ENCODE results near the gene ZBTB45.
A peak's percentile ranks its signal among the peaks of the same experiment; 100 is the strongest.

ZBTB45 gene

DNA sequence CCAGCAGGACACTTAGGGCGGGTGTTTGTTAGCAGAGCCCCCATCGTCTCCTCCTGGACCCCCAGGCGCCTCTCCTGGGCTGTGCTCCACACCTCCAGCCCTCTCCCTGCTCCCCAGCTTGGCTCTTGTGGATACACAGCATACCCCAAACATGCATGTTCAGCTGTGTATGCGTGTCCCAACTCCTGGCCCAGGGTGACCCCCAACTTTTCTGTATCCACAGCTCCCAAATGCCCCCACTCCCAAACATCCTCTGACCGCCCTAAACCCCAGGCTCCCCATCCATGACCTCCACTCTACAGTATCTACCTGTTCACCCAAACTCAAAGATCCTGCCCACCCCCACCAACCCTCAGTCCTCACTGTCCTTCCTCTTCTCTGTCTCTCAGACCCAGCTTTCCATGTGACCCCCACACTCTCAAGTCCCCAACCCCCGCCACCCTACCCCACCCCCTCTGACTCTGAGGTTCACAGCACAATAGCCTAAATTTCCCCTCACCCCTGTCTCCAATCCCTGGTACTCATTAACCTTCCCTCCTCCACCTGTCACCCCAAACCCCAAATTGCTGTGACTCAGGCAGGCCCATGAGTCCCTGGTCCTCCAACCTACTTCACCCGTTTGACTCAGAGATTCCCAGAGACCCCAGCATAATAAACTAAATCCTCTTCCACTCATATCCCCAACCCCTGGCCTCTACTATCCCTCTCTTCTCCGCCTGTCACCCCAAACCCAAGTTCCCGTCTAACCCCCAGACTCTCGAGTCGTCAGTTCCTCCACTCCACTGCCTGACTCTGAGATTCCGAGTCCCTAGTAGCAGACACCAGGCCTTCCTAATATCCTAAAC lies 37.8 kb upstream of the ZBTB45 start:
- no peak for DNase-seq (ENCODE audit: low spot score)
- TF ChIP-seq, protein P1, sequence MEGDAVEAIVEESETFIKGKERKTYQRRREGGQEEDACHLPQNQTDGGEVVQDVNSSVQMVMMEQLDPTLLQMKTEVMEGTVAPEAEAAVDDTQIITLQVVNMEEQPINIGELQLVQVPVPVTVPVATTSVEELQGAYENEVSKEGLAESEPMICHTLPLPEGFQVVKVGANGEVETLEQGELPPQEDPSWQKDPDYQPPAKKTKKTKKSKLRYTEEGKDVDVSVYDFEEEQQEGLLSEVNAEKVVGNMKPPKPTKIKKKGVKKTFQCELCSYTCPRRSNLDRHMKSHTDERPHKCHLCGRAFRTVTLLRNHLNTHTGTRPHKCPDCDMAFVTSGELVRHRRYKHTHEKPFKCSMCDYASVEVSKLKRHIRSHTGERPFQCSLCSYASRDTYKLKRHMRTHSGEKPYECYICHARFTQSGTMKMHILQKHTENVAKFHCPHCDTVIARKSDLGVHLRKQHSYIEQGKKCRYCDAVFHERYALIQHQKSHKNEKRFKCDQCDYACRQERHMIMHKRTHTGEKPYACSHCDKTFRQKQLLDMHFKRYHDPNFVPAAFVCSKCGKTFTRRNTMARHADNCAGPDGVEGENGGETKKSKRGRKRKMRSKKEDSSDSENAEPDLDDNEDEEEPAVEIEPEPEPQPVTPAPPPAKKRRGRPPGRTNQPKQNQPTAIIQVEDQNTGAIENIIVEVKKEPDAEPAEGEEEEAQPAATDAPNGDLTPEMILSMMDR (IDR thresholded peaks at IDR 0.05; ENCODE audit: extremely low read depth, missing control alignments), result no peak

DNA sequence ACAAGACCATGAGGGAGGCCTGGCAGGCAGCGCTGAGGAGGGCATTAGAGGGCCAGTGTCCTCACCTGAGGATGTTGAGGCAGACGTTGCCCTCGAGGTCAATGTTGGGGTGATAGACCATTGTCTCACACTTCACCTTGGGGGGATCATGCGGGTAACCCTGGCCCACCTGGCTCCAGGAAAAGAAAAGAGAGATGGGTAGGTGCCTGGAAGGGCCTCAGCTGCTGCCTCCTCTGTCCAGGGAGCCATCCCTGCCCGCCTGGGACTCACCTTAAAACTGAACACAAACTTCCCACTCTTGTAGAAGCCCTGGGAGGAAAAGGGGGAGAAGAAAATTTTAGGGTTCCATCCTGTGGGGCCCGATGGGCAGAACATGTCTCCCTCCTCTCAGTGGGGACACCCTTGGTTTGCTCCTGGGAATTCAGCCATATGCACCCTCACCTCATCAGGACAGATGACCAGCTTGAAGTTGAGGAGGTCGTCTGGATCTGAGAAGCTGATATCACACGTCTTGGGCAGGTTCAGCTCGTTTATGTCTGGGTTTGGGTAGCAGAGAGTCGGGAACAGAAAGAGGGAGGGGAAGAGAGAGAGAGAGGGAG lies 37.1 kb upstream of the ZBTB45 start:
- TF ChIP-seq, protein P1 (IDR thresholded peaks at IDR 0.05; ENCODE audit: extremely low read depth, missing control alignments), result no peak
- no peak for DNase-seq (ENCODE audit: low spot score)

DNA sequence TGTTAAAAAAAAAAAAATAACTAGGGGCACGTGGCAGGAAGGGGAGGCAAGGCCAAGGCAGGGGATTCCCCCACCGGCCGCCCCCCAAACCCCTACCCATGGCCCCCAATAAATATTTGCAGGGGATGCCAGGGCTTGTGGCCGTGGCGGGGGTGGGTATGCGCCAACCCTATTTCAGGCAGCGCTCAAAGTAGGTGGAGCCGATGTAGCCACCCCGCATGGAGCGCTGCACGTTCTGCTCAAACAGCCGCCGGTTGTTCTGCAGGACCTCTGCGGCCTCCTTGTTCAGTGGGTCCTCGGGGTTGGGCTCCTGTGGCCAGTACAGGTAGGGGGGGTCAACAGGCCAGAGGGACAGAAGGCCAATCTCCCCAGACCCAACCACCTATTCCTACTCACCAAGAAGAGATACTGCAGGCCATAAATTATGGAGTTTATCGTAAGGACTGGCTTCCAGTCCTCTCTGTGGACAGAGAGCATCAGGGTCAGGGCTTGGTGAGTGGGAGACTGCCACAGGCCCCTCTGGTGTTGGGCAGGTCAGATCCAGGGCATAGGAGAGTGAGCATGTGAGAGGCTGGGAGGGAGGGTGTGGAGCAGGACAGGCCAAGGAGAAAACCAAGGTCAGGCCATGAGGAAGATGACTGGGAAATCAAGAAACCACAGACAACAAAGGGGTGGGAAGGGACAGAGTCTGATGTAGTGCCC lies 36.5 kb upstream of the ZBTB45 start:
- TF ChIP-seq, protein P1 (IDR thresholded peaks at IDR 0.05; ENCODE audit: extremely low read depth, missing control alignments), result no peak
- DNase-seq (ENCODE audit: low spot score), result no peak

DNA sequence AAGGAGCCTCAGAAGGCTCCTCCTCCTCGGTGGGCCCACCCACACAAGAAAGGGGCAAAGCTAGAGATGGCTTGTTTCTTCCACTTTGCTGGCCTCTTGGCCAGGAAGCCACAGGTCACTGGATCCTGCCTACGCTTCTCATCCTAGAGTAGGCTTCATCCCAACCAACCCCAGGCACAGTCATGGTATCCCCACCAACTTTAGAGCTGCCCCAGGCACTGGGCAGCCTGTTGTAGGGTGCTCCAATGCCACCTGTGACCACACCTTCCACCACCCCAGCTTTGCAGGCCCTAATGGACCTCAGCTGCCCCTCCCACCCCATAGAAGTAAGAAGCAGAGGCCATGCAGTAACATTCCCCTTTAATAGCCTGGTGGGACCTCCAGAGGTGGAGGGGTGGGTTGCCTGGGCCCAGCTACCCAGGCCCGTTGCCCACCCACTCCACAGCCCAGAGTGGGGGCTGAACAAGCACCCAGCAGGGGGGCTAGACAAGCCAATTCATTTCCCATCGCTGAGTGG lies 35.8 kb upstream of the ZBTB45 start:
- TF ChIP-seq, protein P1 (IDR thresholded peaks at IDR 0.05; ENCODE audit: extremely low read depth, missing control alignments), result no peak
- no peak for DNase-seq (ENCODE audit: low spot score)

DNA sequence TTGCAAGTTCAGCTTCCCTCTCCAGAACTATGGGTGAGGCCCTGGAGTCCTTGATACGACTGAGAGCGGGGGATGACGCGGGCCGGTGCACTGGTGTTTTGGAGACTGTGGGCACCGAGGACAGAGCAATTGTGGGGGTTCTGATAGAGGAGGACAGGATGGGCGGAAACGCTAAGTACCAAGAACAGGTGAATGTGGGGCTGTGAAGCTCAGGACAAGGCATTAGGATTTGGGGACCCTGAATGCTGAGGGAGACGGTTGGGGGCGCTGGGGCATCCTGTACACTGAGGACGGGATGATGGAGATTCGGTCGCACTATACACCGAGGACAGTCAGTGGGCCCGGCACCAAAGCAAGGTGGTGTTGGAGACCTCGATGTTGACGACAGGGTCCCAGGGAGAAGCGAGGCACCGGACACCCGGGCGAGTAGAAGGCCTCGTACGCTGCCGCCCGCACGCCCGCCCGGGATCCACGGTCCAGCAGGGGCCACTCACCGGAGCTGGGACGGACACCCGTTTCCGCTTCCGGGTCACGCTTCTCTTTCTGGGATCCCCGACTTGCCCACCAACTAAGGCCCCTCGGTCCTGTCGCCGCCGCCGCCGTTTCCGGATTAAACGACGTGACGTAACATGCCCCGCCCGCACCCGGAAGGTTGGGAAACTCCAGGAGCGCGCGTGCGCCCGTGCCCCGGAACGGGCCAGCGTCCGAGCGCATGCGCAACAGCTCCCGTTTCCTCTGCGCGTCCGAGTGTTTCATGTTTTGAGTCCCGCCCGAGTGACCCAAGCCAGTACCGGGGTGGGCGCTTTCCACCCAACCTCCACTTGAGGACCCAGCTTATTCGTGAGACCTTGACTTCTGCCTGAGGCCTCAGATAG lies 35.1 kb upstream of the ZBTB45 start, which contains the start of gene CHMP2A:
CHMP2A (minus strand) TSS at position 612 of the 875 bp plus-strand sequence. CDS start 893 bp downstream, outside the sequence.
- DNase-seq (ENCODE audit: low spot score), result peak; percentile 94
- TF ChIP-seq, protein P1 (IDR thresholded peaks at IDR 0.05; ENCODE audit: extremely low read depth, missing control alignments), result no peak

DNA sequence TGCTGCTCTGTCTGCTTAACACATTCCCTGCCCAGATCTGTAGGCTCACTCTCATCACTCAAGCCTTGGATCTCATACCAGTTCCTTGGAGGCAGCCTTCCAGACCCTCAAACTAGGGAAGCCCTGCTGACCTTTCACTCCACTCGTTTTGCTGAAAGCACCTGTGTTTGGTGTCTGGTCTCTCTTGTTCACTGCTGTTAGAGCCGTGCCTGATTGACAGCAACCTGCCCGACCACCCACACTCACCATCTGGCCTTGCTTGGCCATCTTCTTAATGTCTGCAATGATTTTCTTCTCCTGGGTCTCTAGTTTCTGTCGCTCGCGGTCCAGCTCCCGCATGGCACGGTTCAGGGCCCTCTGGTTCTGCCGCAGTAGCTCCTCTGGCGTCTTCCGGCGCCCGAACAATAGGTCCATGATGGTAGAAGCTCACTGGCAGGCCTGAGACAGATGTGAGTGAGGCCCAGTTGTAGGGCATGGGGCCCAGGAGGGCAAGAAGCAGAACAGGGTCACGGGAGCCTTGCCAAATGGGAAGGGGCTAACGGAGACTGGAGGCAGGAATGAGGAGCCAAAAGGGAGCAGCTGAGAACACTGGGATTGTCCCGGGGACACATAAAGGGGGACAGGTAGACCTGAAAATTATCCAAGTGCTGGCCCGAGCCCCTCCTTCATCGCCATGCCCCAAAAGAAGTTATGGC lies 34.3 kb upstream of the ZBTB45 start:
- DNase-seq (ENCODE audit: low spot score), result no peak
- TF ChIP-seq, protein P1 (IDR thresholded peaks at IDR 0.05; ENCODE audit: extremely low read depth, missing control alignments), result no peak
